ENCODE results near the gene ACP4.
"Not testable (repeated sequence)": the region's sequence is repeated elsewhere in the genome, so short reads cannot be mapped to it uniquely, and the experiment has no call there.

ACP4 gene

GRCh38 chr19:50790396-50790795 is at the start of gene ACP4:
ACP4 (plus strand) TSS chr19:50790415; CDS start chr19:50790415, 0 bp downstream.
- no peak for DNase-seq (ENCODE audit: low read depth)

GRCh38 chr19:50741179-50741933 is 48.9 kb upstream of the ACP4 start:
- no peak for DNase-seq (ENCODE audit: low read depth)

- no peak for DNase-seq (ENCODE audit: low read depth)
Observed at GRCh38 chr19:50743537-50743936, 46.7 kb upstream of the ACP4 start.

- DNase-seq (ENCODE audit: low read depth) = no peak
Observed at GRCh38 chr19:50745221-50745620, 45.0 kb upstream of the ACP4 start.

- not testable (repeated sequence) for DNase-seq (ENCODE audit: low read depth)
Observed at GRCh38 chr19:50747141-50747540, 43.1 kb upstream of the ACP4 start.

- DNase-seq (ENCODE audit: low read depth) = no peak
Observed at GRCh38 chr19:50749490-50749889, 40.7 kb upstream of the ACP4 start.

GRCh38 chr19:50750010-50750409 is 40.2 kb upstream of the ACP4 start:
- no peak for DNase-seq (ENCODE audit: low read depth)

GRCh38 chr19:50753879-50754278 is 36.3 kb upstream of the ACP4 start:
- no peak for DNase-seq (ENCODE audit: low read depth)

- DNase-seq (ENCODE audit: low read depth) = not testable (repeated sequence)
Observed at GRCh38 chr19:50756244-50756643, 34.0 kb upstream of the ACP4 start.

GRCh38 chr19:50757624-50758023 is 32.6 kb upstream of the ACP4 start:
- not testable (repeated sequence) for DNase-seq (ENCODE audit: low read depth)

GRCh38 chr19:50759076-50759475 is 31.1 kb upstream of the ACP4 start:
- DNase-seq (ENCODE audit: low read depth) = not testable (repeated sequence)

- no peak for DNase-seq (ENCODE audit: low read depth)
Observed at GRCh38 chr19:50759886-50760285, 30.3 kb upstream of the ACP4 start.

- not testable (repeated sequence) for DNase-seq (ENCODE audit: low read depth)
Observed at GRCh38 chr19:50761501-50761900, 28.7 kb upstream of the ACP4 start.

GRCh38 chr19:50763521-50763920 is 26.7 kb upstream of the ACP4 start:
- not testable (repeated sequence) for DNase-seq (ENCODE audit: low read depth)

- no peak for DNase-seq (ENCODE audit: low read depth)
Observed at GRCh38 chr19:50764409-50764808, 25.8 kb upstream of the ACP4 start.

- not testable (repeated sequence) for DNase-seq (ENCODE audit: low read depth)
Observed at GRCh38 chr19:50766746-50767145, 23.5 kb upstream of the ACP4 start.

GRCh38 chr19:50767263-50767662 is 23.0 kb upstream of the ACP4 start:
- not testable (repeated sequence) for DNase-seq (ENCODE audit: low read depth)

- no peak for DNase-seq (ENCODE audit: low read depth)
Observed at GRCh38 chr19:50768277-50768676, 21.9 kb upstream of the ACP4 start.

GRCh38 chr19:50770164-50770563 is 20.1 kb upstream of the ACP4 start, which contains the start of gene GPR32:
GPR32 (plus strand) TSS chr19:50770464; CDS start chr19:50770601, 137 bp downstream.
- not testable (repeated sequence) for DNase-seq (ENCODE audit: low read depth)

GRCh38 chr19:50770888-50771287 is 19.3 kb upstream of the ACP4 start:
- DNase-seq (ENCODE audit: low read depth) = no peak

GRCh38 chr19:50772476-50772875 is 17.7 kb upstream of the ACP4 start:
- no peak for DNase-seq (ENCODE audit: low read depth)

- not testable (repeated sequence) for DNase-seq (ENCODE audit: low read depth)
Observed at GRCh38 chr19:50772912-50773311, 17.3 kb upstream of the ACP4 start.

- not testable (repeated sequence) for DNase-seq (ENCODE audit: low read depth)
Observed at GRCh38 chr19:50773454-50773853, 16.8 kb upstream of the ACP4 start.

GRCh38 chr19:50776131-50776530 is 14.1 kb upstream of the ACP4 start:
- DNase-seq (ENCODE audit: low read depth) = no peak
